GM20431 (cell line): Measurements from ENCODE around the gene LGALS3BP.

Experiments
- in situ Hi-C: fragments of 300-500 bp; cut with MseI, MboI; formaldehyde crosslinking; loops from one replicate; pipeline ENCODE4 v1.15.0; 2020; ENCODE audit warnings: low sequenced_read_pairs; ENCODE audit not compliant: unreplicated experiment

The LGALS3BP gene

GRCh38 chr17:78924481-78925151, 55.1 kb downstream of the LGALS3BP start:
- in situ Hi-C loops, result no loop called here

- in situ Hi-C loops, result no loop called here
These were observed 55.9 kb downstream of the LGALS3BP start for GRCh38 chr17:78923660-78924453.

GRCh38 chr17:78922816-78923498, 56.8 kb downstream of the LGALS3BP start:
- in situ Hi-C loops, result no loop called here

GRCh38 chr17:78921437-78921971, 58.2 kb downstream of the LGALS3BP start:
- in situ Hi-C loops, result no loop called here
